NCI-H2171 (cell line): ENCODE measurements around the gene MAST4.

Experiments
- DNase-seq: peaks from one replicate; lab custom pipeline; 2025; lab: John Stamatoyannopoulos, UW

Gene MAST4

GRCh38 chr5:66603881-66604280 is 7.7 kb downstream of the MAST4 start:
- no peak for DNase-seq

- DNase-seq, result no peak
Measured at GRCh38 chr5:66606713-66607112, 10.5 kb downstream of the MAST4 start.

GRCh38 chr5:66608501-66608900 is 12.3 kb downstream of the MAST4 start:
- no peak for DNase-seq

- DNase-seq, result no peak
Measured at GRCh38 chr5:66609615-66610014, 13.4 kb downstream of the MAST4 start.

GRCh38 chr5:66612226-66612625 is 16.0 kb downstream of the MAST4 start:
- no peak for DNase-seq

GRCh38 chr5:66615136-66615535 is 18.9 kb downstream of the MAST4 start:
- no peak for DNase-seq

GRCh38 chr5:66615894-66616293 is 19.7 kb downstream of the MAST4 start:
- no peak for DNase-seq

GRCh38 chr5:66616520-66617225 is 20.5 kb downstream of the MAST4 start:
- DNase-seq, result no peak

- DNase-seq, result no peak
Measured at GRCh38 chr5:66617226-66617861, 21.2 kb downstream of the MAST4 start.

GRCh38 chr5:66617991-66618768 is 22.0 kb downstream of the MAST4 start:
- DNase-seq, result no peak

GRCh38 chr5:66620711-66621110 is 24.5 kb downstream of the MAST4 start:
- no peak for DNase-seq

- no peak for DNase-seq
Measured at GRCh38 chr5:66621146-66621545, 25.0 kb downstream of the MAST4 start.

GRCh38 chr5:66621736-66622135 is 25.5 kb downstream of the MAST4 start:
- no peak for DNase-seq

GRCh38 chr5:66628561-66628960 is 32.4 kb downstream of the MAST4 start:
- DNase-seq, result no peak

GRCh38 chr5:66629446-66629845 is 33.3 kb downstream of the MAST4 start:
- no peak for DNase-seq

GRCh38 chr5:66633754-66634153 is 37.6 kb downstream of the MAST4 start:
- peak; percentile 33 for DNase-seq

GRCh38 chr5:66634601-66635000 is 38.4 kb downstream of the MAST4 start:
- no peak for DNase-seq

- DNase-seq, result no peak
Measured at GRCh38 chr5:66637994-66638393, 41.8 kb downstream of the MAST4 start.

- DNase-seq, result no peak
Measured at GRCh38 chr5:66639037-66639436, 42.8 kb downstream of the MAST4 start.

- no peak for DNase-seq
Measured at GRCh38 chr5:66642538-66642937, 46.3 kb downstream of the MAST4 start.

- DNase-seq, result no peak
Measured at GRCh38 chr5:66643387-66643786, 47.2 kb downstream of the MAST4 start.

- no peak for DNase-seq
Measured at GRCh38 chr5:66644111-66644510, 47.9 kb downstream of the MAST4 start.

GRCh38 chr5:66645039-66645438 is 48.8 kb downstream of the MAST4 start:
- no peak for DNase-seq
